Endothelial cell of hepatic sinusoid (primary cell): ENCODE results near the gene CCDC33.

Experiments used
- in situ Hi-C: cut with HindIII; loops from 2 replicates; pipeline ENCODE4 v1.10.0; 2017; ENCODE audit warnings: low sequenced_read_pairs

Gene CCDC33

GRCh38 chr15:74328331-74329056 lies 92.4 kb downstream of the CCDC33 start:
- in situ Hi-C loops: no loop called here

- in situ Hi-C loops: no loop called here
Observed at GRCh38 chr15:74330861-74331408, 94.8 kb downstream of the CCDC33 start.

GRCh38 chr15:74332011-74332410 lies 95.9 kb downstream of the CCDC33 start:
- in situ Hi-C loops: no loop called here

- in situ Hi-C loops: no loop called here
Observed at GRCh38 chr15:74332611-74333010, 96.5 kb downstream of the CCDC33 start.

DNA sequence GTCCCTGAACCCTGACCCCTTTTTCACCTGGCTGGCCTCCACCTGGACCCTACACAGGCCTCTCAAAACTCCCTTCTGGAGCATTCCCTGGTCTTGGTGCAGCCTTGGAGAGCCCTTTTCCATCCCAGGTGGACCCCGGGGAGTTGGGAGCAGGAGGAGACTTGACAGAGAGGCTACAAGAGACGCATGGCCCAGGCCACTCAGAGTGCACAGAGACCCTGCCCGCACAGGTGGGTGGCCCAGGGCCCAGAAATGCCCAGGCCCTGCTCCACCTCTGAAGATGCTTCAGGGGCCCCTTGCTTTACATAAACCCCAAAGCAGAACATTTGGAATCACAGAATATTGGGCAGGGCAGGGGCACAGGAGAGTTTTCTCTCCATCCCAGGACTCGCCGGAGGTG lies 97.0 kb downstream of the CCDC33 start:
- in situ Hi-C loops: no loop called here

DNA sequence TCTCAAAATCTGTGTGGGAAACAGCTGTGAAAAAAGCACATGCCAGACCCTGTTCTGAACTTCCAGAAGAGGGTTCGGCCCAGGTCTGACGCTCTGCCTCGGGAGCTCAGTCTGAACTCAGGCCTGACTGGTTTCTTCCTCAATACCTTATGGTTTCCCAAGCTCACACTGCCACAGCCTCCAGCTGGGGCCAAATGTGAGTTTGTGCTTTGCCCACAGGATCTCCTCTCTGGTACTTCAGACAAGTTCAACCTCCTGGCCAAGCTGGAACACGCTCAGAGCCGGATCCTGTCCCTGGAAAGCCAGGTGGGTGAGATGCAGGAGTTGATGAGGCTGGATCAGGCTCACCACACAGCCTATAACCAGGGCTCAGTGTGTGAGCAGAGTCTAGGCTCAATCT lies 97.5 kb downstream of the CCDC33 start:
- in situ Hi-C loops: no loop called here

- in situ Hi-C loops: no loop called here
Observed at GRCh38 chr15:74334127-74334526, 98.0 kb downstream of the CCDC33 start.

GRCh38 chr15:74335396-74335795 lies 99.3 kb downstream of the CCDC33 start:
- in situ Hi-C loops: no loop called here

DNA sequence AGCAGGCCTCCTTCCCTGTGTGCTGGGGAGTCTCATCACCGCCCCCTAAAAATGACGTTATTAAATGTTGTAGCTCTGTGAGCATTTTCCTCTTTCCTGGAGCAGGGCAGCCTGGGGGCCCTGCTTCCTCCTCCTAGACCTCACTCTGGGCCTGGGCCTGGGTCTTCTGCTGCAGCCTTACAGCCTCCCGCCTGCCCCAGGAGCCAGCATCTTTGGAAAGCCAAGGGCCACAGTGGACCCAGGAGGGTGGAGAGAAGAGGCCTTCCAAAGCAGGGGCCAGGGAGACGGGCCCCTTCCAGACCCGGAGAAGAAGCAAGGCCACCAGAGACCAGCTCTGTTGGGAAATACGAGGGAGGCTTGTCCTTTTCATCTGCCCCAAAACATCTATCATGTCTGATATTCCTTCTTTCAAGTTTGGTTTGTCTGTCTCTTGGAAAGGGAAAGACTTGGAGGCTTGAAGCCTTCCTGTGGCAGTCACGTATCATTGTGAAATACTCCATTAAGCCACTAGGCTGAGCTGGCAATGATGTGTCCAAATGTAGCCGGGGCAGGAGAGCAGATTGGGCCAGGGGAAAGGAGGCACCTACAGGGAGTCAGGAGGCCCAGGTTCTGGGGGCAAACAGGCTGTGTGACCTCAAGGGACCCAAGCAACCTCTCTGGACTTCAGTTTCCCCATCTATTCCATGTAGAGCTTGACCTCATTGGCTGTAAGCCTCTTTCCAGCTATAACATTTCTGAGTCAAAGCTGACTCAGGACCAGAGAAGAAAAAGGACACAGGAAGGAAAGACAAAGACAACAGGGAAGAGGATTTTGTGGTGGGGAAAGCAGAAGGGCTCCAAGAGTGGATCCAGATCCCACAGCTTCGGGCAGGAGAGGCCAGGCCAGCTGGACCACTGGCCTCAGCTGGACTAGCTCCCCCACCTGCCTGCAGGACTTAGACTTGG lies 100.2 kb downstream of the CCDC33 start:
- in situ Hi-C loops: no loop called here

- in situ Hi-C loops: no loop called here
Observed at GRCh38 chr15:74337146-74337545, 101.0 kb downstream of the CCDC33 start.

GRCh38 chr15:74337607-74338211 lies 101.6 kb downstream of the CCDC33 start:
- in situ Hi-C loops: no loop called here

DNA sequence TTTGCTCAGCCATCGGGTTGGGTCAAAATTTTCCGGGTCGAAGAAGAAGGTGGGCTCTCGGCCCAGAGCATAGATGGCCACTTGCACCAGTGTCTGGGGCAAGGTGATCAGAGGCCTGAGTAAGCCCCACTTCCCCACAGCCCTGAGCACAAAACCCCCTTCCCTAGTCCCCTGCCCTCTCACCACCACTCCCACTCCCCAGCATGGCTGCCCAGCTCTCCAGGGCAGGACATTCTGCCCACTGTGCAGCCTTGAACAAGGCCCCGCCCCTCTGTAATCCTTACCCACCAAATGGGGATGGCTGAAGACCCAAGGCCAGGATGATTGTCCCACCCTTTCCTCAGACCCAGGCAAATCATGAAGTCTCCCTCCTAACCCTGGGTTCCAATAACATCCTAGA lies 102.5 kb downstream of the CCDC33 start:
- in situ Hi-C loops: no loop called here

GRCh38 chr15:74339371-74339770 lies 103.2 kb downstream of the CCDC33 start:
- in situ Hi-C loops: no loop called here

DNA sequence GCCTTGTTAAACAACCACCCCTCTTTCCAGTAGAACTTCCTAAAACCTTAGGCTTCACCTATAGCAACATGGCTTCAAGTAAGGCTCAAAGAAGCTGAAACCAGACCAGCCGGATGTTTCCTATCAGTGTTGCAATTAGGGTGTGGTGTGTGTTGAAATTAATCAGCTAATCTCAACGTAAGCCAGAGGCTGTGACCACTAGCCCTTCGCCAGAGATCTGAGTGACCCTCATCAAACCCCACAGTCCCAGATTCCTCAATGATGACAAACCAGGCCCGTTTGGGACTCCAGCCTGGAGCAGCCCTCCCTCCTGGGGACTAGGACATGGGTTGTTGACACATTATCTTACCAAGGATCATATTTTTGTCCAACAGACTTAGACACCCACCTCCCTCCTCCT lies 104.0 kb downstream of the CCDC33 start:
- in situ Hi-C loops: no loop called here

DNA sequence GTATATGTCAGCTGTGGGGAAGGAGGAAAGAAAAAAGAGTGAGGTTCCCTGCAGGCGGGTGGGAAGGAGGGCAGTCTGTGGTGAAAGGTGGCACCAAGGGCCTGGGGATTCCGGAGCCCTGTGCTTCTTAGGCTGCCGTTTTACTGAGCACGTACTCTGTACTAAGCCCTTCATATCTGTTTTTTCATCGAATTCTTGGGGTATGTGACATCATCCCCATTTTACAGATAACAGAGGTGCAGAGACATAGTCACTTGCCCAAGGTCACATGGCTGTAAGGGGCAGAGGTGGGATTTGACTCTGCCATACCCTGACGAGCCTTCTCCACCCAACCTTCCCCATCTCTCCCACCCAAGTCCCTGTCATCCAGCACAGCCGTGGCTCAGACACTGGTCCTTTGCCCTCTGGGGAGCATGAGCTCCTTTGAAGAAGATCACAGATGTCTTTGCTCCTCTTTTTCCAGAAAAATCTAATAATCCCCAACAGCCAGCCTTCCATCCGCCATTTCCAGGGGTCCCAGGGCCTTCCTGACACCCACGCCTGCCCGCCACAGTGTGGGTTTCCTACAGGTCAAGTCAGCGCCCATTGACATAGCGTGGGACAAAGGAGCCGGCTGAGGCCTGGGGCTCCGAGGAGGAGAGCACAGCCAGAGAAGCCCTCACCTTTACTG lies 107.1 kb downstream of the CCDC33 start:
- in situ Hi-C loops: no loop called here

DNA sequence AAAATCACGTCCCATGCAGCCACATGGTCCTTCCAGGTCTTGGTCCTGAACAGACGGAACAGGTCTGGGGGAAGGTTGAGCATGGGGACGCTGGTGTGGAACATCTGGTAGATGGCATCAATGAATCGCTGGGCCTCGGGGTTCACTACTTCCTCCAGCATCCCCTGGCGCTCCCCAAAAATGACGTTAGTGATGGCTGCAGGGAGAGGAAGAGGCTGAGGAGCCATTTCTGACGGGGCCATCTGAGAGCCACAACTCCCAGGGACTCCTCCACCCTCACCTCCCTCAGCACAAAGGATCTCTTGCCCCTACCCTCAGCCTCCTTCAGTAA lies 107.6 kb downstream of the CCDC33 start:
- in situ Hi-C loops: no loop called here

DNA sequence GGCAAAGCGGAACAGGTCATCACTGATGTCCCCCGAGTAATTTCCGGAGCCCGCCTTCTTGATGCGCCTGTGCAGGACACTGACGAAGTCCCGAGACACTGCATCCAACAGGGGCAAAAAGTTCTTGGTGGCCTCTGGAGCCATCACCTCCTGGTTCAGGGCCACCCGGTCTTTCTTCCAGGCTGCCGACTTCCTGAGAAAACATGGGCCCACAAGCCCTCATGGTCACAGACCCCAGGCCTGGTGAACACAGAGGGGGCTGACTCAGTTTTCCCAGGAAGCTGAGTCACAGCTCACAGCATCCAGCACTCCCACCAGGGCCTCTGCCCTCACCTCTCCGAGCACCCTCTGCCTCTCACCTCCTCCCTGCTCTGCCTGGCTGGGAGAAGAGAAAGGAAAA lies 108.9 kb downstream of the CCDC33 start:
- in situ Hi-C loops: no loop called here

GRCh38 chr15:74347757-74348250 lies 111.7 kb downstream of the CCDC33 start:
- in situ Hi-C loops: no loop called here

DNA sequence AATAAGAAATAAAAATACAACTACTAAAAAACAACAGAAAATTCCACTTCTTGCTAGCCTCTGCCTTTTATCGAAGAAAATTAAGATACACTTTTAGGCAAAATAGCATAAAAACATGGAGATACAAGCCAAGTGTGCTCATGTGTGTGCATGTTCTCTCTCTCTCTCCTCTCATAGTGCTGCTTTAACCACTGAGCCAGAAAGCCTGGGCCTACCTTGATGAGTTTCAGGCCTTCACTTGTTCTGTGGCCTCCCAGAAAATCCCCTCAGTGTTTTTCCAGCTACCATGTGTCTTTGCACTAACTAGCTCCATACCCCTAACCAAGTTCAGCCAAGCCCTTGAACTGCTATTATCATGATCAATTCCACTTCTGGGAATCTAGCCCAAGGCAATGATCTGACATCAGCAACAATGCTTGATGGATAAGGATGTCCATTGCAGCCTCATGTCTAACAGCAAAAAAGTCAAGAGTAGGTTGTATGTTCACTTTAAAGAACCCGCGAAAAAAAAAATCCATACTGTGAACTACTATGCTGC lies 113.2 kb downstream of the CCDC33 start:
- in situ Hi-C loops: no loop called here
